ENCODE measurements around the gene COL27A1.

GRCh38 chr9:114274217-114274616, 118.9 kb downstream of the COL27A1 start:
- no peak for TF ChIP-seq CTCF (conservative IDR thresholded peaks at IDR 0.05)
- no peak for TF ChIP-seq ZFX (IDR thresholded peaks at IDR 0.05)

All from C4-2B (cell line).